CD4-positive, alpha-beta T cell treated with Interferon gamma for 1 hour (primary cell): Measurements from ENCODE around the gene NRXN3.

Experiments used
- DNase-seq: peaks from one replicate; pipeline ENCODE4 v3.0.0-alpha.2; 2020

Gene NRXN3

DNA sequence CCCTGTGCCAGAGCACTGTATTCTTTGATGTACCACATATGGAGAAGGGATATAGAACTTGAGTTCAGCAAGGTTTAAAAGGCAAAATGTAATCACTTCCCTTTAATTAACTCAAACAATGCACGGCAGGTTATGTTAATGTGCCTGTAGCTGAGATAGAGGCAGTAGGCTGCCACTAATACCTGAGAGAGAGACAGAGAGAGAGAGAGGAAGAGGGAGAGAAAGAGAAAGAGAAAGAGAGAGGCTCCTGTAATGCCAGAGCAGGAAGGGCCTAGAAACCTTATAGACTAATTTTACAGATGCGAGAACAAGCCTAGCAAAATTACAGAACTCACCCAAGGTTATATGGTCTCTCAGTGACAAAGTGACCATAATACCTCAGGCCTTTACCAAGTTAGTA, 679.8 kb downstream of the NRXN3 start:
- DNase-seq: no peak

DNA sequence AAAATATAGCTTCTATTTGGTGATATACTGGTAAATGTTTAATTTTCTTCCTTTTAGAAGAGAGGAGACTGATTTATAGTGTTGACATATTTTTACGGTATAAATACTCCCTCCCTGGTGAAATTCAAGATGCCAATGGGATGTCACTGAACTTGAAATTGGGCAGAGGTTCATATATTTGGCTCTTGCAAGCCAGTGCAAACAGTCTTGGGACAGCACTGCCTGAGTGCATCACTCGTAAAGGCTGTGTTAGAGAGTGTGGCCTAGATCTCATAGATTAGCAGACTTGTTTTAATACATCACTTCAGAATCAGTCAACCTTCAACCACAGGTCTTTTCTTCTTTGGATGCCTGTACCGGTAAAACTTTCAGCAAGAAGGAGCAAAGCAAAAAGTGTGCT, 681.0 kb downstream of the NRXN3 start:
- DNase-seq: no peak

DNA sequence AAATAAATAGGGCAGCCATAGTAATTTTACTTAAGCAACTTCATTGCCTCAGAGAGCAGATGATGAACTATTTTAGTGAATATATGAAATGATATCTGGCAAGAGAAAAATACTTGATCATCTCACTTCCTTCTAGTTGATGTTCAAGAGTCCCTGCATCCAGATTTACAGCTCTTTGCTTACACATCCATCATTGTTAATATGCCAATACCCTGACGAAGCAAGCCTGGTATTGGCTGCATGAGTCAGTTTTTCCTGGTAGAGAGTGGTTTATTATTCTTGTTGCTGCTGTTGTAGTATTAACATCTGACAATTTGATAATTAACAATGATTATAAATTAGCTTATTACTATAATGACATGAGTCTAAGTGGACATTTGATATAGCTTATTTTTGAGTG, 681.9 kb downstream of the NRXN3 start:
- no peak for DNase-seq

DNA sequence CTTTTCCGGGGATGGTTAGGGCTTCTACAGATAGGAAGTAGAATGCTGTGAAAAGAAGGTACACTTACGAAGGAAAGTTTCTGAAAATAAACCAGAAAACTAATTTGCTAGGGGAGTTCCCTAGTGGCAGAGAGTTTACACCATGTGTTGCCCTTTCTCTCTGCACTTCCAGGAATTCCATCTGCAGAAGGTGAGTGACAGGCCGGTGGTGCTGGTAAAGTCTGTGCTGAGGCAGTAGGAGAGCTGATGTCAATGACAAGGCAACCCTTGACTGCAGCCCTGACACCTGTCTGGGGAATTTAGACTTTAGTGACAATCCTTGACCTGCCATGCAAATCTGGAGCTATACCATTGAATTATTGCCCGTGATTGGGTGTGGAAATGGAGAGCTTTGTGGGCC, 687.8 kb downstream of the NRXN3 start:
- no peak for DNase-seq

DNA sequence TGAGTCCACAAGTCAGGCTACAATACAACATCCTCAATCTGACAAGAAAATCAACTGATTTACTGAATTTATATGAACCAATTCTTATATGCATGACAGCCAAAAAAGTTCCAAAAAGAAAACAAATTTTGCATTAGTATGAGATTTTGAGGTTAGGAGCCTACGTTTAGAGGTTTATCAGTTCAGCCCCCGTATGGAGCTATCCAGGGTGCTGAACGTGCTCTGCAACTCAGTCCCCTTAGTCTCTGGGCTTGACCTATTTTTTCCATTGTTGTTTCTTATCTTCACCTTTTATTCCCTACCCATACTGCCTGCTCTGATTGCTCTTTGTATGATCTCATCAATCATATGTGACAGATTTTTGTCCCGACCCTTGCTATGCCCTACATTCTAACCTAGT, 693.0 kb downstream of the NRXN3 start:
- no peak for DNase-seq

DNA sequence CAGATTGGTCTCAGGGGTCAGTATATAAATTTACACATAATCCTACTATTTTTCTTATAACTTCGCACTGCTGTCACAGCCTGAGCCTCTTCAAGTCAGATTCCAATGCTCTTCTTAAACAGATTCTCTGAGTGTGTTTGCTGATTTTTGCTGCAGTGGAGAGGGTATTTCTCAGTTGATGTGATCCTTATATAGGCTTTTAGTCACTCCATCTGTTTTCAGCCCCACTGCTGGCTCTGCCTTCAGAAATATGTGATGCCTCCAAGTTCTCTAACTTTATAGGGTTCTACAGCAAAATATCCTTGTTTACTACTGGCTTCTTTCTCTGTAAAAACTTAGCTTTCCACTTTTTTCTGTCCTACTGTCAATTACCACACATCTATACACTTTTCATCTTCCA, 702.7 kb downstream of the NRXN3 start:
- DNase-seq: no peak

DNA sequence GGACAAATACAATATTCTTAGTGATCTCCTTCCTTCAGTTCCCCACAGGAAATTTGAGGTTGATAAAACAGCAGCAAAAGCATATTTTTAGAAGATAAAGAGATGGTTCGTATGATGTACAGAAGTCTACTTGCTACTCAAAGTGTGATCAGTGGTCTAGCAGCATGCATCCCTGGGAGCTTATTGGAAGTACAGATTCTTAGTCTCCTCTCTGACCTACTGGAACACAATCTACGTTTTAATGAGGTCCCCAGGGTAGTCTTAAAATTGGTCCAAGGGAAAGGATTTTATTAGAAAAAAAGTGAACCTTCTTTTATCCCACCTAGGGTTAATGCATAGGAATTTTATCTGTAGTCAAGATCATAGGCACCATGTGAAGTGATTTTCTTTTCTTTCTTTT, 703.4 kb downstream of the NRXN3 start:
- DNase-seq: no peak

DNA sequence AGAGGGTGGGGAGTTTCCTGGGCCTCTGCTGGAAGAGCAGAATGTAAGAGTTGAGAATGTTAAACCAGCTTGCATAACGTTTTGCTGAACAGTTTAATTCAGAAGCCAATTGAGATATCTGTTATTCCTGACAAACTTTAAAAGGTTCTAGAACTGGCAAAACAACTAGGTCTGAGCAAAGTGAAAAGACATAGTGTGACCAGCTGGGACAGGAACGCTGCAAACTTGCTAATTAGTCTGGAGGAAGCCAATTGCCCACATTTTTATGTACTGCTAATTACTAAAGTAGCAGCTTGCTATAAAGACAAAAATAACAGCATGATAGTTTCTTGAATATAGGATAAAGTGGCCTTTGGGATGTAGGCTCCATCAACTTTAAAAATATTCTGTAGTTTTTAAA, 704.9 kb downstream of the NRXN3 start:
- no peak for DNase-seq

DNA sequence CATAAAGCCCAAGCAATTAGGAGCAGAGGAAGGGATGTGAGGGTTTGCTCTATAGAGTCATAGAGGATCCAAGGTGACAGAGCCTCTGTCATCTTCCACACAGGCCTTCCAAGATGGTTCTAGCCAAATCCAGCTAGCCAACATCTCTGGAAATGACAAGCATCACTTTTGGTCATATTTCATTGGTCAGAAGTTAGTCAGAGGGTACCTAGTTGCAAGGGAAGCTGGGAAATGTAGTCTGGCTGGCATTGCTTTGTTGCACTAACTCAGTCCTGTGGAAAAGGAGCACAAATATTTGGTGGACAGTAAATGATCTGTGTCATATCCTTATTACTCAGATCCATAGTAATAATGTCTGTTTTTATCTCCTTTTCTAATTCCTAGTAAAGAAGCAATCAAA, 715.7 kb downstream of the NRXN3 start:
- DNase-seq: no peak

DNA sequence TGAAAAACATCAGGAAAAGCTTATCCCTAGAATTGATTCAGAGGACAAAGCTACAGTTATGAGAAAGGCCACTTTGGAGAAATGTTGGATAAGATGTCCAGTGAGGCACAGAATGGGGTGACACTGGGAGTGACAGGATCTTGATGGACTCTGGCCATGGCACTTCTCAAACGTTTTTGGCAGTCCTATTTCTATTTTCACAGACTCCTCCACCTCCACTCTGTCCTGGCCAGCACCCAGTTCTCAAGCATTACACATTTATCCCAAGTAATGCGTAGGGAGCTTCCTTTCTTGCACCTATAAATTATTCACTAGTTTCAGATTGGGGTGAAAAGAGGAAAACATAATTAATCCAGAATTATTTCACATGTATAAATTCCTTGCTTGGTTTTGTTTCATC, 727.3 kb downstream of the NRXN3 start:
- DNase-seq: no peak

DNA sequence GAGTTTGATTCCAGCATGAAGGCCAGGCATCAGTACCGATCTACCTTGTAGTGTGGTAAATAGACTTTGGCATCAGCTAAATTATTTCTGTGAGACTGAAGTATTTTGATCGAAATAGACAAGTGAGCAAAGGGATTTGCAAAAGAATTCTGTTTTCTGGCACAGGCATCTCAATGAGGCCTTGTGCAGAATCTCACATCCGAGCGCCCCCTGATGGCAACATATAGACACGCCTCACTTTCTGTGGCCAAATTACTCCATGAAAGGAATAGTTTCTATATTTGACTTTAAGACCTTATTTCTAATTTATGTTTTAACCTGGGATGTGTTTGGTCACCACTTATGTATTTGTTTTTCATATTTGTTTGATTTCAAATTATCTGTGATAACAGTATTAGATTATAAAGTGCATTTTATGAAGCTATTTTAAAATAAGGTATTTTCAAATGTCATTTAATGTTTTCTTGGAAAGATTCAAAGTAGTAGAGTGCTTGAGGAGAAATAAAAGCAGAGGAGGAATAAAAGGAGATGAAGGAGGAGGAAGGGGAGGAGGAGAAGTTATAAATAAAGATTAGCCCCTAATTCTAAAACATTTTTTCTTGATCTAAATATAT, 731.9 kb downstream of the NRXN3 start:
- no peak for DNase-seq

DNA sequence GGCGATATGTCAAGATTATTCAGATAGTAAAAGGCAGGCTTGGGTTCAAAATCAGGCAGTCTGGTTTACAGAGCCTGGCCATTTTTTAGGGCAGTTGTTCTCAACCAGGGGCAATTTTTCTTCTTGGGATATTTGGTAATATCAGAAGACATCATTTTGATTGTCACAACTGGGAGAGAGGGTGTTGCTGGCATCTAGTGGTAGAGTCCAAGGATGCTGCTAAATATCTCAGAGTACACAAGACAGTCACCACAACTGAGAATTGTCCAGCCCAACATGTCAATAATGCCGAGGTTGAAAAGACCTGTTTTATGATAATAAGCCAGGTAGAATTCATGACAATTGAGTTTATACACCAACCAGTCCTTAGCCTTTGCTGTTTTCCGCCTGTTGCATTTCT, 733.9 kb downstream of the NRXN3 start:
- DNase-seq: no peak

DNA sequence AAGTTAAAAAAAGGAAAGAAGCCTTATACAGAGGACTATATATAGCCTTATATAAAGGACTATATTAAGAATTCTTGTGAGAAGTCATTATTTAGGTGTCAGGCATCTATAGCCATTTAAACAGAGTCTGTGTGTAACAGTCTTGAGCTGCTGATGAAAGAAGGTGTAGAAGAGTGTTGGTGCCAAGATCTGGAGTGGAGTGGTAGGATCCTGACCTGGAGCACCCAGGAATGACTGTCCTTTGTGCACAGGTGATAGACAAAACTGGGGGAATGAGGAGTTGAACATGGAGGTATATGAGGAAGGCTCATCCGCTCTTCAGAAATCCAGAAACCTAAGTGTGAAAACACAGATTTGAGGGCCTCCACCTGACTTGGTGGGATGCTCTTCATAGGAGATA, 747.3 kb downstream of the NRXN3 start:
- no peak for DNase-seq

DNA sequence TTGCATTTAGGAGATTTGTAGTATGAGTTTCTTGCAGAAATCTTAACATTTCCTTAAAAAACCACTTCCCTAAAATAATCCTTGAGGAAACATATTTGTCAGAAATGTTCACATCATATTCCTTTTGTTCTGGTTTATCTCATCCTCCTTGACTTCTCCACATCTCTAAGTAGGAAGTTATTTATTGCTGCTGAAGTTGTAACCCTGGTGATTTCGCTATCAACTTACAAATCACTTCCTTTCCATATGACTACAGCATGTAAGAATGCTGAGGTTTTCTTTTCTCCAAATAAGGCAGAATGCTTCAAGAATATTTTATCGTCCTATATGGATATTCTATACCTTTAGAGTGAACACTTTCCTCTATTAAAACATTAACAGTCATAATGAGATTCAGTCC, 751.7 kb downstream of the NRXN3 start:
- DNase-seq: no peak

DNA sequence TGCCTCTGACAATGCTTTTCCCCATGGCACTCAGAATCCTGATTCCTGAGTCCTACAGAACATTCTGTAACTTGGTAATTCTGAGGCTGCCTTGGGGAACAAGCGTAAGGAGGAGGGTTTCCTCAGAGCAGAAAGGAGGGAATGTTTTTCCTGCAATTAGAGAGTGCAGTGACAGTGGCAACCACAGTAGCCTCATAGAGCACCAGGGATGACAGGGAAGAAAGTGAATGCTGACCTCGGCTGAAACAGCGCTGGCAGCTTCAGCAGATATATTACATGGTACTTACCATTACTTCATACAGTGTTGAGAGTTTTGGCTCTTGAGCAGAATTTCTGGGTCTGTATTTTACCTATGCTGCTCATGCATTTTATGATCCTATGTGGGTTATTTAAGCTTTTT, 757.1 kb downstream of the NRXN3 start:
- DNase-seq: no peak

DNA sequence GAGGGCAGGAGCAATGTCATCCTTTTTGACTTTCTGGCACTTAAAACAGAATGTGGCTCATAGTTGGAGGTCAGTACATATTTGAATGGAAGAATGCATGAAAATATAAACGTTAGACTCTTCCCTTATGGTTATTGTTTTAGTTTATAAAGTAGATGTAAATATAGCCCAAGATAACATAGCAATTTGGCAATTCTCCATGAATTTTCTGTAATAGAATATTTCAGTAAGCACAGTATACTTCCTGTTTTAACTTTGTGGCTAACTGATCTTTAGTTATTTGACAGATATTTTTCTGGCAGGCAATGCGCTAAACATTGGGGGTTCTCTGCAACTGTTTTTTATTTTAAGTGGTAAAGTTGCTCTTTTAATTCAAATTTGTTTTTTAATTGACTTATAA, 763.0 kb downstream of the NRXN3 start:
- DNase-seq: no peak

DNA sequence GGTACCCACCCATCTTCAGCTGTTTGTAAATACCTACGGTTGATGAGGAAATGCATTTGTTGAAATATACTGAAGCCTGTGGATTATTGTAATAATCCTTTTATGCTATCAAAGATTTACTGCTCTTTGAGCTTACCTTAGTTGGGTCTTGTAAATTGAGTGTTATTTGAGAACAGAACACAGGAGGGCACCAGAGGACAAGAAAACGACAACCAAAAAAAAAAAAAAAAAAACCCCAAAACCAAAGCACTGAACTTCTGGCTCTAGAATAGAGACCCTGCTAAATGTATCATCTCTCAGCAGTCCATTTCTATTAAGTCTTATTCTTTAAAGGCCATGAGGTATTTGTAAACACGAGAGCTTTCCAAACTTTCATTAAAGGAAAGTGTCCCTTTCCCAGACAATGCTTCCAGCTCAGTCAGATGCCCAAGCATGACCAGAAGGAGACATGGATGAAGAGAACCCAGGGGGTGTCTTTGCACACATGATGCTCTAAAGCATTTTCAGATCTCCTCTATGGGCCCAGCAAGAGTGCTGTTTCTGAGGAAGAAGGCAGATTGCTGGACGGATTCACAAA, 763.9 kb downstream of the NRXN3 start:
- no peak for DNase-seq

DNA sequence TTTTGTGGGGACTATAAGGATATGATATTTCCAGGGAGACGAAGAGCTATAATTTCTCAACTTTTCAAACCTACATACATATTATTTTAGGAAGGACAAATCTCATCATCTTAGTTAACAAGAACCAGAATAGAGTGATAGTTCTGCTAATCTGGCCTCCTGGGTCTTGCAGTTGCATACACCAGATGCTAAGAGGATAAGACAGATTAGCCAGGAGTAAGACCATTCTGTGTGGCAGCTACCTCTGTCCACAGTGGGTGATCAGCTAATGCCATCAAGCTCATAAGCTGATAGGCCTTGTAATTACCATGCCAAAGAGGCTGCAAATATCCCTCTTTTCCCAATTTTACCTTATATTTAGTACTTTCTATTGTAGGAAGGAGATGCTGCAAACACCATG, 776.8 kb downstream of the NRXN3 start:
- DNase-seq: no peak

DNA sequence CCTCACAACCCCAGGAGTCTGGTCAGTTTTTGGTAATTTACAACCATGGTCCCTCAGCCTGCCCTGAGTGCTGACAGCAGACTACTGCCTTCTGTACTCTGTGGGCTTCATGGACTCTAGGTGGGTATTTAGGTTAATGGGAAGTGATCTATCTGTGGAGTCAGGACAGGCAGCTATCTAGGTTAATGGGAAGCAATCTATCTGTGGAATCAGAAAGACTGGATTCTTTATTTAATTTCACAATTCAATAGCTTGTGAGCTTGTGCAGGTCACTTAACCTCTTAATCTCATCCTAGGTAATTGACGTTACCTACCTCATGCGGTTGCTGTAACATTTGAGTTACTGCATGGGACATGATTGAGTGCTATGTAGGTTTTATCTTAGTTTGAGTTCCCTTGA, 777.5 kb downstream of the NRXN3 start:
- DNase-seq: no peak

DNA sequence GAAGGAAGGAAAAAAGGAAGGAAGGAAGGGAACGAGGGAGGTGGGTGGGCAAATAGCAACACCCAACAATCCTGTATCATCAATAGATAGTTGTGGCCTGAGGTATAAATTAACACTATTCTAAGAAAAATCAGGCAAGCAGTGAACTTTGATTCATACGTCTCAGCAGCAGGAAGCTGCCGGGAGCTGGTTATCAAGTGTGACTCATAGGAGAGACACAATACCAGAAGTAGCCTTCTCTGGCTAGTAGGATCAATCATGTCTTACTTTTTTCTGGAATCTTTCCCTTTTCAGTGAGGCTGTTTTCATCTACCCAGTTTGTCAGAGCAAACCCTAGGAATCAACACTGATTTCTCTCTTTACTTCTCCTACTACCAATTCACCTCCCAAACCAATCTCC, 780.5 kb downstream of the NRXN3 start:
- no peak for DNase-seq

DNA sequence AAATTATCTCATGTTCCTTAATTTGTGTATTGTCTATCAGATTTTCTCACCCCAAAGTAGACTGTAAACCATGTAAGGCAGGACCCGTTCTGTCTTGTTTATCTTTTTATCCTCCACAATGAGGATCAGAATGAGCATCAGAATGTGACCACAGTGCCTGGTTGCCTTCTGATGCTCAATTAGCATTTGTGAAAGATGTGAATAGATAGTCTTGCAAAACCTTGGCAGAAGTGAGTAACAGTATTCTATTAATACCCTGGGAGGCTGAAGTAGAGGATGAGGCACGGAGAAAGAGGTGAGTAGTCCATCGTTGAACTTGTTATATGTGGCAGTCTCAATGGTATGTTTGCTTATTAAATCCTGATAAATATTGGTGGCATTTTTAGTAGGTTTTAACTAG, 781.4 kb downstream of the NRXN3 start:
- DNase-seq: no peak

DNA sequence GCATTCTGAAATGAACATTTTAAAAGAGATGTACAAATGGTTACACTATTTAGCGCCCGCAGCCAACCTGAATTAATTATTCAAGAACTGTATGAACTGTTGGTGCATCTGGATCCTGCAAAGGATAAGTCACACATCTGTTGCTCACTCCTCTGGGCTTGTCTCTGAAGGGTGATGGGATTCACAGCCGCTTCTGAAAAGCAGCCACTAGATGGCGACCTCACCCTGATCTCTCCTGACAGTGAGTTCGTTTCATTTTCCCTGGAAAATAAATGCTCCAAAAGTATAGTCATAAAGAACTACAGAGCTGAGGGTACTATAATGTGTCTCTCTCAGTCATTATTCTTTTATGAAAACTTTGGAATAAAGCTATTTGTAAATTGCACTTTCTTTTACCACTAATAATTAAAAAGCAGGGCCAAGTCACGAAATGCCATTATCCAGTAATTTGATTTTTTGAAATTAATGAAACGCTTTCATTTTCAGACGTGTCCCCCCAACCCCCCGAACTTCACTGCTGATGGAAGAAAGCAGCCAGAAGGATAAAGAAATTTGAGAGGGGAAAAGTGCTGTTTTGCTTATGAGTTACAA, 789.6 kb downstream of the NRXN3 start:
- DNase-seq: peak; percentile 2

DNA sequence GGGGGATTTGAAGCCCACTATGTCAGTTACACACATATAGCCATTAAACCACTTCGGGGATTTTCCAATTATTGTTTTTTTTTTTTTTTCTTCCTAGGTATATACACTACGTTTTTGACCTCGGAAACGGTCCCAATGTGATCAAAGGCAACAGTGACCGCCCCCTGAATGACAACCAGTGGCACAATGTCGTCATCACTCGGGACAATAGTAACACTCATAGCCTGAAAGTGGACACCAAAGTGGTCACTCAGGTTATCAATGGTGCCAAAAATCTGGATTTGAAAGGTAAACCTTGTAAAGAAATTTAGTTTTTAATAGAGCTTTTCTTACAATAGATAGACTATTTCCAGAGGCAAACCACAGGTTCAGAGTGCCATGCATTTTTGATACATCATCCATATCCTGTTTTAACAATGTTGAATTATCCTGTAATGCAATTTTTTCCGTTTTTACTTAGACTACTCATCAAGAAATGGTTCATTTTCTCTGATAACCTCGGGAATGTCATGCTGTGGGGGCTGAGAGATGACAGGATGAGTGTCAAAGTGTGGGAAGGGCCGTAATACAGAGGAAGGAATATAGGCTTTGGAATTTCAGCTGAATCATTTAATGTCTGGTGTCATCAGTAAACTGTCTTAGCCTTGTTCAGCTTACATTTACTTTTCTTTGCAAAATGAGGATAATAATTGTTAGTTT, 797.1 kb downstream of the NRXN3 start:
- DNase-seq: no peak

DNA sequence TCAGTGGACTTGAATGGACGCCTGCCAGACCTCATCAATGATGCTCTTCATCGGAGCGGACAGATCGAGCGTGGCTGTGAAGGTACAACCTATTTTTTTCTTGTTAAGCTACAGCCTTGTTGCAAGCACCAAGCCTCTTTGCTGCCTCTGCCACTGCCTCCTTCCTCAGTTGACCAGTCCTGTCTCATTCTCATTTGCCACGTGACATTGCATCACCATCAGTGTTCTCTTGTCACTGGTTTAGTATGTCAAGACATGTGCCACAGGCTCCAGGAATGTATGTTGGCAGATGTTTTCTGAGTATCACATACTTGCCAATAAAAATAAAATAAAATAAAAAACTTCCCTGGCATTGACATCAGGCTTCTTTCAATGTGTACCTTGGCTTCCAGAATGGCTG, 798.1 kb downstream of the NRXN3 start:
- DNase-seq: no peak

DNA sequence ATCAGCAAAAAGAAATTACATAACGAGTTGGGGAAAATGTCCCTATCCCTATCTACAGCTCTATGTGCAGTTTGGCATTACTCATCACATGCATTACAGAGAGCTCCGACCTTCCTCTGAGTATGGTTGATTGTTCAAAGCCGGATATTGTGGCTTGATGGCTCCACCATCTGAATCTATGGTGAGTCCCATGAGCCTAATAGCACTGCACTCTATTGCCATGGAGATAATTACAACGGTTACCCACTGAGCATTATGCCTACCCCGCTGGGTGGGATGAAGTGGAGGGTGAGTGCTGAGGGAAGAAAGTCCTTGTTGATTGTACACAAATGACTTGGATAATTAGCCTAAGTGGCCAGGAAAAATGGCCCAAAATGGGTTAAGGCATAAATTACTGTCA, 800.5 kb downstream of the NRXN3 start:
- DNase-seq: no peak
